ENCODE measurements around the gene GRIK1.

GRCh38 chr21:29829564-29830275 lies 110.1 kb downstream of the GRIK1 start:
- no peak for TF ChIP-seq EZH2 (IDR thresholded peaks at IDR 0.05; ENCODE audit: borderline replicate concordance, low read length)
- TF ChIP-seq, protein P1, sequence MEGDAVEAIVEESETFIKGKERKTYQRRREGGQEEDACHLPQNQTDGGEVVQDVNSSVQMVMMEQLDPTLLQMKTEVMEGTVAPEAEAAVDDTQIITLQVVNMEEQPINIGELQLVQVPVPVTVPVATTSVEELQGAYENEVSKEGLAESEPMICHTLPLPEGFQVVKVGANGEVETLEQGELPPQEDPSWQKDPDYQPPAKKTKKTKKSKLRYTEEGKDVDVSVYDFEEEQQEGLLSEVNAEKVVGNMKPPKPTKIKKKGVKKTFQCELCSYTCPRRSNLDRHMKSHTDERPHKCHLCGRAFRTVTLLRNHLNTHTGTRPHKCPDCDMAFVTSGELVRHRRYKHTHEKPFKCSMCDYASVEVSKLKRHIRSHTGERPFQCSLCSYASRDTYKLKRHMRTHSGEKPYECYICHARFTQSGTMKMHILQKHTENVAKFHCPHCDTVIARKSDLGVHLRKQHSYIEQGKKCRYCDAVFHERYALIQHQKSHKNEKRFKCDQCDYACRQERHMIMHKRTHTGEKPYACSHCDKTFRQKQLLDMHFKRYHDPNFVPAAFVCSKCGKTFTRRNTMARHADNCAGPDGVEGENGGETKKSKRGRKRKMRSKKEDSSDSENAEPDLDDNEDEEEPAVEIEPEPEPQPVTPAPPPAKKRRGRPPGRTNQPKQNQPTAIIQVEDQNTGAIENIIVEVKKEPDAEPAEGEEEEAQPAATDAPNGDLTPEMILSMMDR (conservative IDR thresholded peaks at IDR 0.05 in 1 of 2, IDR thresholded peaks at IDR 0.05 in 1 of 2; ENCODE audit: extremely low read depth in 1 of 2, insufficient read depth in 1 of 2, low read depth in 1 of 2, low read length in 2 of 2), result no peak
